Hepatocyte (in vitro differentiated cells): Measurements from ENCODE around the gene NANOS3. TPM values are rescaled to one million over a fixed set of nuclear protein-coding genes. Genes with fewer than 3 reads are reported as not detected.

Source experiments
- DNase-seq: peaks from one replicate; pipeline ENCODE4 v3.0.0-alpha.2; 2016; ENCODE audit warnings: low spot score
- H2AFZ ChIP-seq: fragments of 200-600 bp; sonication (generic); 2 replicates; pipeline ENCODE4 v1.6.0; 2016; ENCODE audit warnings: antibody characterized with exemption, mild to moderate bottlenecking
- H3K27ac ChIP-seq: fragments of 200-600 bp; sonication (generic); 2 replicates; pipeline ENCODE4 v1.5.1; 2016; ENCODE audit warnings: mild to moderate bottlenecking
- H3K27me3 ChIP-seq: fragments of 200-600 bp; sonication (generic); 2 replicates; pipeline ENCODE4 v1.6.1; 2016
- H3K36me3 ChIP-seq: fragments of 200-600 bp; sonication (generic); replicated peaks from 2 replicates; pipeline ENCODE4 v1.5.1; 2016; ENCODE audit warnings: low read depth; ENCODE audit not compliant: insufficient read depth
- H3K4me1 ChIP-seq: fragments of 200-600 bp; sonication (generic); 2 replicates; pipeline ENCODE4 v1.5.1; 2016; ENCODE audit warnings: mild to moderate bottlenecking, moderate library complexity; ENCODE audit not compliant: insufficient read depth
- H3K4me2 ChIP-seq: fragments of 200-600 bp; sonication (generic); 2 replicates; pipeline ENCODE4 v1.6.0; 2016
- H3K4me3 ChIP-seq: fragments of 200-600 bp; sonication (generic); 2 replicates; pipeline ENCODE4 v1.5.1; 2016; ENCODE audit warnings: mild to moderate bottlenecking
- H3K79me2 ChIP-seq: fragments of 200-600 bp; sonication (generic); 2 replicates; pipeline ENCODE4 v1.6.0; 2017; ENCODE audit warnings: mild to moderate bottlenecking
- H3K9me2 ChIP-seq: fragments of 200-600 bp; sonication (generic); replicated peaks from 2 replicates; pipeline ENCODE4 v1.6.0; 2017; ENCODE audit warnings: mild to moderate bottlenecking; ENCODE audit not compliant: insufficient read depth
- H3K9me3 ChIP-seq: fragments of 200-600 bp; sonication (generic); 2 replicates; pipeline ENCODE4 v1.5.1; 2016; ENCODE audit warnings: low read depth, mild to moderate bottlenecking
- H4K20me1 ChIP-seq: fragments of 200-600 bp; sonication (generic); 2 replicates; pipeline ENCODE4 v1.6.0; 2016; ENCODE audit warnings: mild to moderate bottlenecking; ENCODE audit not compliant: insufficient read depth, poor library complexity, severe bottlenecking
- EZH2 ChIP-seq: fragments of 200-600 bp; sonication (generic); IDR thresholded peaks from 2 replicates; pipeline ENCODE4 v1.6.1; 2016; ENCODE audit warnings: antibody characterized with exemption, mild to moderate bottlenecking, borderline replicate concordance
- EZH2phosphoT487 ChIP-seq: fragments of 200-600 bp; sonication (generic); IDR thresholded peaks from one replicate; pipeline ENCODE4 v1.6.1; 2018; ENCODE audit warnings: antibody characterized with exemption, mild to moderate bottlenecking, low read depth, moderate library complexity; ENCODE audit not compliant: unreplicated experiment, severe bottlenecking
- WGBS: methylation state at CpG from one replicate; pipeline ENCODE4 v1.1.6; 2016; ENCODE audit warnings: low lambda C conversion rate; ENCODE audit errors: missing lambda C conversion rate; 5-methylcytosine and 5-hydroxymethylcytosine counted together
- polyA plus RNA-seq: library from polyadenylated mRNA; unstranded; fragments of >200 nt; fragmentation: Nextera tagmentation; extraction: Ambion mirVana; gene quantifications from 2 replicates; pipeline ENCODE4 v1.2.1, GENCODE V29; 2016
- total RNA-seq: library from RNA; depleted of rRNA; stranded (reverse); fragments of >200 nt; gene quantifications from 2 replicates; pipeline ENCODE4 v1.2.3, GENCODE V29; 2014
- TF ChIP-seq, protein P1 (sequence below): fragments of 200-600 bp; sonication (generic); IDR thresholded peaks from 2 replicates; pipeline ENCODE4 v1.5.1; 2016; ENCODE audit warnings: antibody characterized with exemption, mild to moderate bottlenecking; ENCODE audit not compliant: poor library complexity

NANOS3 gene
- total and polyA plus RNA-seq, 2 experiments from 2014 or later: 0.60 to 2.1 TPM

DNA sequence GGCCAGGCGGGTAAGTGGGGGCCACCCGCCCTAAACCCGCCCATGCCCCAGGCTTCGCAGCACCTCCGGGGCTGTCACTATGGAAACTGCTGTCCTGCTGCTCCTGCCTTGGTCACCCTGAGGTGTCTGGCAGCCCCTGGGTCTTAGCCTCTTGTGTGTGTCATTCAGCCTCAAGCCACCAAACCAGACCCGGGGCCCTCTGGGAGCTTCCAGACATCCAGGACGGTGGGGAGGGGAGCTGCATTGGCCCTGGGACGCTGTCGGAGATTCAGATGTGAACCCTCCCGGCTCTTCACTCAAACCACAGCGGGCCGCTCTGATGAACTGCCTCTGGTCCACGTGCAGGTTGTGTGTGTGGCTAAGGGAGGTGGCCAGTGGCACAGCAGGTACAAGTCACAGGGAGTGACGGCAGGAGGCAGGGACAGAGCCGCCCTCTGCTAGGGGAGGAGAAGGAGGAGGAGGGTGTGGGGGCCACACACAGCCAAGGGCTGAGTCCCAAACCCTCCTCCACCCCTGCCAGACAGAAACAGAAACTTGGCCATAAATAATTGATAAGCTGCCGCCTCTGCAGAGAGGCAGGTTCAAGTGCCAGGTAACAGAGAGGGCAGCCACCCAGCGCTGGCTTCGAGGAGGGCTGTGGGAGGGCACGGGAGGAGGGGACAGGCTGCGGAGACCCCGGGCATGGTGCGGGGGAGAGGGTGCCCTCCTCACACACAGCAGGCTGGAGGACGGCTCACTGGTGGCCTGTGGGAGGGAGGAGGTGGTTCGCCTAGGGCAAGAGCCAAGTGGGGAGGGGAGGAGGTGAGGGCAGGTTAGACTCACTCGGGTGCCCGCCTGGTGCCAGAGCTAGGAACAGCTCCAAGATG lies 8.0 kb downstream of the NANOS3 start:
- H2AFZ ChIP-seq: no peak overlapping the region
- H3K4me2 ChIP-seq: no peak overlapping the region
- no peak for DNase-seq
- WGBS: 79% methylated on average over 25 of the region's 26 CpGs
- H3K36me3 ChIP-seq: no peaks in the 10 kb centered on the region
- no peak overlapping the region for H3K4me3 ChIP-seq
- H3K27ac ChIP-seq: no peak overlapping the region
- peaks cover 19% of the 10 kb centered on the region for H3K4me1 ChIP-seq
- H3K9me3 ChIP-seq: no peaks in the 10 kb centered on the region
- TF ChIP-seq, protein P1, sequence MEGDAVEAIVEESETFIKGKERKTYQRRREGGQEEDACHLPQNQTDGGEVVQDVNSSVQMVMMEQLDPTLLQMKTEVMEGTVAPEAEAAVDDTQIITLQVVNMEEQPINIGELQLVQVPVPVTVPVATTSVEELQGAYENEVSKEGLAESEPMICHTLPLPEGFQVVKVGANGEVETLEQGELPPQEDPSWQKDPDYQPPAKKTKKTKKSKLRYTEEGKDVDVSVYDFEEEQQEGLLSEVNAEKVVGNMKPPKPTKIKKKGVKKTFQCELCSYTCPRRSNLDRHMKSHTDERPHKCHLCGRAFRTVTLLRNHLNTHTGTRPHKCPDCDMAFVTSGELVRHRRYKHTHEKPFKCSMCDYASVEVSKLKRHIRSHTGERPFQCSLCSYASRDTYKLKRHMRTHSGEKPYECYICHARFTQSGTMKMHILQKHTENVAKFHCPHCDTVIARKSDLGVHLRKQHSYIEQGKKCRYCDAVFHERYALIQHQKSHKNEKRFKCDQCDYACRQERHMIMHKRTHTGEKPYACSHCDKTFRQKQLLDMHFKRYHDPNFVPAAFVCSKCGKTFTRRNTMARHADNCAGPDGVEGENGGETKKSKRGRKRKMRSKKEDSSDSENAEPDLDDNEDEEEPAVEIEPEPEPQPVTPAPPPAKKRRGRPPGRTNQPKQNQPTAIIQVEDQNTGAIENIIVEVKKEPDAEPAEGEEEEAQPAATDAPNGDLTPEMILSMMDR: no peak
- TF ChIP-seq EZH2phosphoT487 (no peak), EZH2 (no peak)
- no peaks in the 10 kb centered on the region for H3K27me3 ChIP-seq
- no peaks in the 10 kb centered on the region for H4K20me1 ChIP-seq
- H3K79me2 ChIP-seq: no peaks in the 10 kb centered on the region
- H3K9me2 ChIP-seq: no peaks in the 10 kb centered on the region

DNA sequence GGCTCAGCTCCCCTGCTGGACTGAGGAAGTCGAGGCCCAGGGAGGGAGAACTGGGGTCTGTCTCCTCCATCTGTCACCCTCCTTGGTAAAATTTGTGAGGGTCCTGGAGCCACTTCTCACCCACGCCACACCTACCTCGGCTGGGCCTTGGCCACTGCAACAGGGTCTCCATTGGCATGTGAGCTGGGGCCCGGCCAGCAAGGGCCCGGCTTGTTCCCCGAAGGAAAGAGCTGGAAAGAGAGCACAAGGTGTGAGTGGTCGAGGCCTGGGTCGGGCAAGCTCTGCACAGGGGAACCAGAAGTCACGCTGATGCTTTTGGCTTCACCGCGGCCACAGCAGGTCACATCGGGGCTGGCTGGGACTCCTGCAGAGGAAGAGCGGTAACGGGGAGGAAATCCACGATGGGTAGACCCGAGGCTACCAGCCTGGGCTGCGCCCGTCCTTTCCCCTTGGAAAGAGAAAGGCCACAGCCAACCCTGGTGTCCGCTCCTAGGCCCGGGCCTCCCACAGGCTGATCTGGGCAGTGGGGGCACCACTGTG lies 9.0 kb downstream of the NANOS3 start:
- Histone ChIP-seq H3K36me3 (no peaks in the 10 kb centered on the region), H3K9me2 (no peaks in the 10 kb centered on the region), H3K9me3 (no peaks in the 10 kb centered on the region), H3K27ac (no peak overlapping the region), H3K4me3 (no peak overlapping the region), H3K4me1 (peaks cover 13% of the 10 kb centered on the region), H4K20me1 (no peaks in the 10 kb centered on the region), H3K79me2 (no peaks in the 10 kb centered on the region), H3K4me2 (no peak overlapping the region), H3K27me3 (no peaks in the 10 kb centered on the region), H2AFZ (no peak overlapping the region)
- no peak for DNase-seq
- WGBS: 95% methylated on average over 20 of the region's 20 CpGs
- TF ChIP-seq EZH2 (no peak), EZH2phosphoT487 (no peak)
- TF ChIP-seq, protein P1: no peak

DNA sequence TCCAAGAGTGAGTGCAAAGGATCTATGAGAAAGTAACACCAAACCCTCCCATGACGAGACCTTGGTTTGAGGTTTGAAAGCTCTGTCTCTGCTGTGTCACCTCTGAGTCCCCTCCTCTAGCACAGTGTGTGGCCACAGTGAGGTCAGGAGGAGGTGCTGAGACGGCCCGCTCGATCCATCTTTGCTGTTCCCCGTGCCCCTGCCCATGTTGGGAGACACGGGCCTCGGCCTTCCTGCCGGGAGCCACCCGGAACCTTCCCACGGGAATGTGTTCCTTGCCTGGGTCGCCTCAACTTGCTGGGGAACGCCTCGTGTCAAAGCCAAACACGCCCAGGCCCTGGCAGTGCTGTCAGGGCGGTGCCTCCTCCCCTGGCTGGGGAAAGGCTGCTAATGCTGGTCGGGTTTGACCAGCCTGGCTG lies 10.1 kb downstream of the NANOS3 start:
- H3K4me2 ChIP-seq: no peak overlapping the region
- no peaks in the 10 kb centered on the region for H3K27me3 ChIP-seq
- H3K4me1 ChIP-seq: peaks cover 2% of the 10 kb centered on the region
- no peak overlapping the region for H3K4me3 ChIP-seq
- TF ChIP-seq EZH2 (no peak), EZH2phosphoT487 (no peak)
- TF ChIP-seq, protein P1: no peak
- H2AFZ ChIP-seq: no peak overlapping the region
- no peaks in the 10 kb centered on the region for H3K9me2 ChIP-seq
- no peaks in the 10 kb centered on the region for H4K20me1 ChIP-seq
- no peaks in the 10 kb centered on the region for H3K36me3 ChIP-seq
- WGBS: 80% methylated on average over 16 of the region's 16 CpGs
- DNase-seq: no peak
- no peaks in the 10 kb centered on the region for H3K79me2 ChIP-seq
- no peaks in the 10 kb centered on the region for H3K9me3 ChIP-seq
- no peak overlapping the region for H3K27ac ChIP-seq
